ENCODE results near the gene MACROH2A1.

The MACROH2A1 gene

GRCh38 chr5:135435467-135436330 is 36.7 kb upstream of the MACROH2A1 start:
- DNase-seq, result no peak

- DNase-seq, result no peak
Observed at GRCh38 chr5:135434591-135435466, 35.8 kb upstream of the MACROH2A1 start.

- no peak for DNase-seq
Observed at GRCh38 chr5:135433681-135434426, 34.8 kb upstream of the MACROH2A1 start.

GRCh38 chr5:135432113-135432512 is 33.1 kb upstream of the MACROH2A1 start:
- DNase-seq, result no peak

GRCh38 chr5:135430135-135430437 is 31.1 kb upstream of the MACROH2A1 start:
- no peak for DNase-seq

GRCh38 chr5:135429301-135430134 is 30.5 kb upstream of the MACROH2A1 start:
- DNase-seq, result no peak

- no peak for DNase-seq
Observed at GRCh38 chr5:135428586-135428985, 29.6 kb upstream of the MACROH2A1 start.

GRCh38 chr5:135426102-135427082 is 27.4 kb upstream of the MACROH2A1 start:
- no peak for DNase-seq

- DNase-seq, result no peak
Observed at GRCh38 chr5:135425641-135426040, 26.6 kb upstream of the MACROH2A1 start.

- no peak for DNase-seq
Observed at GRCh38 chr5:135423846-135424168, 24.8 kb upstream of the MACROH2A1 start.

- DNase-seq, result no peak
Observed at GRCh38 chr5:135423146-135423845, 24.3 kb upstream of the MACROH2A1 start.

- DNase-seq, result no peak
Observed at GRCh38 chr5:135422419-135422818, 23.4 kb upstream of the MACROH2A1 start.

GRCh38 chr5:135417083-135417482 is 18.1 kb upstream of the MACROH2A1 start:
- no peak for DNase-seq

- no peak for DNase-seq
Observed at GRCh38 chr5:135405082-135405481, 6.1 kb upstream of the MACROH2A1 start.

GRCh38 chr5:135402031-135402430 is 3.0 kb upstream of the MACROH2A1 start:
- no peak for DNase-seq

GRCh38 chr5:135400866-135401265 is 1.8 kb upstream of the MACROH2A1 start:
- DNase-seq, result no peak

GRCh38 chr5:135399794-135400542 is 937 bp upstream of the MACROH2A1 start:
- no peak for DNase-seq

- DNase-seq, result peak; percentile 43
Observed at GRCh38 chr5:135398160-135398854, 724 bp downstream of the MACROH2A1 start.

- DNase-seq, result no peak
Observed at GRCh38 chr5:135397084-135397483, 1.9 kb downstream of the MACROH2A1 start.
